Esophagus squamous epithelium (tissue), 4 donors: Measurements from ENCODE around the gene KCNH1.
"Not testable (repeated sequence)": the region's sequence is repeated elsewhere in the genome, so short reads cannot be mapped to it uniquely, and the experiment has no call there.

Experiments used
- POLR2A ChIP-seq, 4 donors: fragments of 450-650 bp; IDR thresholded peaks; one replicate each; pipeline ENCODE4 v1.6.1; 2017; ENCODE audit warnings: antibody characterized with exemption in 4 of 4, mild to moderate bottlenecking in 4 of 4, moderate library complexity in 3 of 4
- TF ChIP-seq, protein P1 (sequence below), 6 experiments: fragments of 450-650 bp in 4 of 6; fragments of 200-600 bp in 2 of 6; sonication (generic) in 2 of 6; IDR thresholded peaks; one replicate each; pipeline ENCODE4 v1.5.1; 2016 to 2019; ENCODE audit warnings: antibody characterized with exemption in 6 of 6, mild to moderate bottlenecking in 4 of 6, moderate library complexity in 4 of 6

DNA sequence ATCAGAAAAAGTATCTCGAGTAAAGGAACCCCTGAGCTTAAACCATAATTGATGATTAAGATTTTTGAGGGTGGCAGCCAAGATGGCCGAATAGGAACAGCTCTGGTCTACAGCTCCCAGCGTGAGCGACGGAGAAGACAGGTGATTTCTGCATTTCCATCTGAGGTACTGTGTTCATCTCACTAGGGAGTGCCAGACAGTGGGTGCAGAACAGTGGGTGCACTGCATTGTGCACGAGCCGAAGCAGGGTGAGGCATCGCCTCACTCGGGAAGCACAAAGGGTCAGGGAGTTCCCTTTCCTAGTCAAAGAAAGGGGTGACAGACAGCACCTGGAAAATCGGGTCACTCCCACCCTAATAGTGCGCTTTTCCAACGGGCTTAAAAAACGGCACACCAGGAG, 138.0 kb downstream of the KCNH1 start:
- TF ChIP-seq, protein P1, sequence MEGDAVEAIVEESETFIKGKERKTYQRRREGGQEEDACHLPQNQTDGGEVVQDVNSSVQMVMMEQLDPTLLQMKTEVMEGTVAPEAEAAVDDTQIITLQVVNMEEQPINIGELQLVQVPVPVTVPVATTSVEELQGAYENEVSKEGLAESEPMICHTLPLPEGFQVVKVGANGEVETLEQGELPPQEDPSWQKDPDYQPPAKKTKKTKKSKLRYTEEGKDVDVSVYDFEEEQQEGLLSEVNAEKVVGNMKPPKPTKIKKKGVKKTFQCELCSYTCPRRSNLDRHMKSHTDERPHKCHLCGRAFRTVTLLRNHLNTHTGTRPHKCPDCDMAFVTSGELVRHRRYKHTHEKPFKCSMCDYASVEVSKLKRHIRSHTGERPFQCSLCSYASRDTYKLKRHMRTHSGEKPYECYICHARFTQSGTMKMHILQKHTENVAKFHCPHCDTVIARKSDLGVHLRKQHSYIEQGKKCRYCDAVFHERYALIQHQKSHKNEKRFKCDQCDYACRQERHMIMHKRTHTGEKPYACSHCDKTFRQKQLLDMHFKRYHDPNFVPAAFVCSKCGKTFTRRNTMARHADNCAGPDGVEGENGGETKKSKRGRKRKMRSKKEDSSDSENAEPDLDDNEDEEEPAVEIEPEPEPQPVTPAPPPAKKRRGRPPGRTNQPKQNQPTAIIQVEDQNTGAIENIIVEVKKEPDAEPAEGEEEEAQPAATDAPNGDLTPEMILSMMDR (IDR thresholded peaks at IDR 0.05): not testable (repeated sequence)
- not testable (repeated sequence) for TF ChIP-seq POLR2A (IDR thresholded peaks at IDR 0.05)
